ACHN (cell line): ENCODE results near the gene ZNF195.
A peak's percentile ranks its signal among the peaks of the same experiment; 100 is the strongest.
"Not testable (repeated sequence)": the region's sequence is repeated elsewhere in the genome, so short reads cannot be mapped to it uniquely, and the experiment has no call there.

Experiments used
- DNase-seq: peaks from one replicate; pipeline ENCODE4 v3.0.0-alpha.2; 2015
- in situ Hi-C: cut with HindIII; loops from 2 replicates; pipeline ENCODE4 v1.10.0; 2017; ENCODE audit warnings: low sequenced_read_pairs, low pct_ligation_motif_present, low pct_unique_long_range_greater_than_20kb

The ZNF195 gene

DNA sequence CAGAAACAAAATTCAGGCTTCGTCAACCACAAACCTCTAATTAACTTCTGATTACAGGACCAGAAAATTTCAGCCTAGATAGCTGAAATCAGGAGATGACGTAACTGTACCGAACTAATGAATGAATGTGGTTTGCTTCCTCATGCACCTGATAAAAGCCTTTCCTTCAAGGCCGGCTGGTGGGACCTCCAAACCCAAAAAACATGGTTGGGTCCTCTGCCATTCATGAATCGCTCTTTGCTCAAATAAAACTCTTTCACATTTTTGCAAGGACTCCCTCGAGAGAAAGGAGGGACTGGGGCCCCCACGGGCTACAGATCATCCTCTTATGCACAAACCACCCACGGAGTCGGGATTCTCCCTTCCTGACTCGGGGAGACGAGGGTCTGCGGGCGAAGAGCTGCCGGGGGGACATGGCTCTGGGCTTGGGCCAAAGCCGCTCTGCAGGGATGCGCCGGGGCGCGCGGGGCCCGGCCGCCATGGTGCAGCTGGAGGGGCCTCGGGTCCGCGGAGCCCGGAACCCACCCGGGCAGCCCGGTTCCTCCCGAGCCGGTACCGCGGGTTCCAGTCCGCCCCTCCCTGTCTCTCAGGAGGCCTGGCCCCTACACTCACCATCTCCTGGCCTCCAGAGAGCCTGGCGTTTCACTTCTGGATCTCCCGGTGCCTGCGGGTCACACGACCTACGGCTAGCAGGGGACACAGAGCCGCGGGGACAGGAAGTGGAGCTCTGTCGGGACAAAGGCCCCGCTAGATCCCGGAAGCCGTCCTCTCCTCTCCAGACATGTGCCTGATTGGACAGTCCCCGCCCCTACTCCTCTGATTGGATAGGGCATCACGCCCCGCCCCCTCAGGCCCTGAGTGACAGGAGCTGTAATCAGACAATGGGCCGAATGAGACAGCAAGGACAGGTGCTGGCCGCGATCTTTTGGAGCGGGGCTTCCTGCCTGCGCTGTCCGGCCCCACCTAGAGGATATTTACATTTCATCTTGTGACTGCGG lies at the start of gene ZNF195:
Gene ZNF195 (minus strand): TSS at position 721 of the 998 bp plus-strand sequence. CDS start 106 bp downstream, at position 615.
- peak; percentile 93 for DNase-seq
- in situ Hi-C loops, result no loop called here

DNA sequence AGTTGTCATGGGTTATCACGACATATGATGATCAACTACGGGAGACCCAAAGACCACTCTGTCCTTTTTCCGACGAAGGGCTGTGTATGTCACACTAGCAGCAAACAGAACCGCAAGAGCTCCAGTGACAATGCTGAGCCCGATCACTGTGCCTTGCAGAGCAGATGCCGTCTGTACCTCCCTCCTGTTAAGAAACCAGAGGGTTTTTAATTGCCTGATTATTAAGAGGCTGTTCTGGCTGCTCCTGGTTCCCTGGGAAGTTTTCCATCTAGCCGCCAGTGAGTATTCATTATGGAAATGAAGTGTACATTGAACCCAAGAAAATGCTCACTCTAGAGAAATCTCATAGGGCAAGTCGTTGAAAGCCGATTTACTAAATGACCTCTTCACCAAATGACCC lies 49.1 kb upstream of the ZNF195 start:
- in situ Hi-C loops, result not testable (repeated sequence)

DNA sequence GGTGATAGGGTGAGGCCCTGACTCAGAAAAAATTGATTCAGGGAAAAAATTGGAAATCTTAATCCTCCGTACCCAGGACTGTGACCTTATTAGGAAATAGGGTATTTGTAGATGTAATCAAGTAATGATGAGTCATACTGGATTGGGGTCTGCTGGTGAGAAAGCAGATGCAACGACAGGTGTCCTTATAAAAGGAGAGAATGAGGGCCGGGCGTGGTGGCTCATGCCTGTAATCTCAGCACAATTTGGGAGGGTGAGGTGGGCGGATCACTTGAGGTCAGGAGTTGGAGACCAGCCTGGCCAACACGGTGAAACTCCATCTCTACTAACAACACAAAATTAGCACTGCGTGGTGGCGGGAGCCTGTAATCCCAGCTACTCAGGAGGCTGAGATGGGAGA lies 47.6 kb upstream of the ZNF195 start:
- in situ Hi-C loops, DNase-seq: not testable (repeated sequence)

More for the DNA sequence above, 49.1 kb upstream of the ZNF195 start:
- DNase-seq, result not testable (repeated sequence)

DNA sequence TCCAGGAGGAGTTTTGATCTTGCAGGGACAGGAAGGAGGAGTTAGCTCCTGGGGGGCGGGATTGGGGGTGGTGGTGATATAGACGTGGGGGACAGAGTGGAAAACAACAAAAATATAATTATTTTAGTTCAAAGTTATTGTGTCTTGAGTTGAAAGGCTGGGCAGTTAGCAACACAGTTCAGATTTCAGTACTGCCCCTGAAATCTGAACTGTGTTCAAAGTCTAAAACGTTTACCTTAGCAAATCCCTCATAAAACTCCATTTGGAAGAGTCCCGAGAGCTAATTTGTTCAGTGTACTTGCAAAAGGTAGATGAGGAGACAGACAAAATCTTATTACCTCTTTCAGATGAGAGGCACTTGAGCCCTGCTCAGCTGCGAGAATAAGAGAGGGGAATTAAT lies 45.0 kb upstream of the ZNF195 start:
- in situ Hi-C loops, DNase-seq: not testable (repeated sequence)

DNA sequence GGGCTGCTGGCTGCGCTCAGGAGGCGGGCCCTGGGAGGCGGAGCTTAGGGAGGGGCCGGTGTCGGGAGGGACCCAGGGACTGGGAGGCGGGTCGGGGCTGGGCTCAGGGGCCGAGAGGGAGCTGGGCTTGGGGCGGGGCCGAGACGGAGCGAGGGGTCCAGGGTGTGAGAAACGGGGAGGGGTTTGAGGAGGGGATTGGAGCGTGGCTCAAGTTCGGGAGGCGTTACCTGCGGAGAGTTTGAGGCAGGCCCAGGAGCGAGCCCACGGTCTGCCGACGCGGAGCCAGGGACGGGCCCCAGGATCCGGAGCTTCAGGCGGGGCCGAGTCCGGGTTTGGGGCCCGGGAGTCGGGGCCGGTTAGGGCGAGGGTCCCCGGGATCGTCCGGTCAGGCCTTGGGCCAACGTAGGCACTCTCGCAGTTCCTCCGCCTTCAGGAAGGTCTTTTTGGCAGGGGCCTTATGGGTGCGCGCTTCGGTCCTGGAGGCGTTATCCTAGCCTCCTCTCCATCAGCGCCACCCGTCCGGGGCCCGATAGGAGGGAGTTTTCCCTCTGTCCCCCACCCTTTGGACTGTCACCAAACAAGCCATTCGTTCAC lies 44.3 kb upstream of the ZNF195 start:
- in situ Hi-C loops, result not testable (repeated sequence)

DNA sequence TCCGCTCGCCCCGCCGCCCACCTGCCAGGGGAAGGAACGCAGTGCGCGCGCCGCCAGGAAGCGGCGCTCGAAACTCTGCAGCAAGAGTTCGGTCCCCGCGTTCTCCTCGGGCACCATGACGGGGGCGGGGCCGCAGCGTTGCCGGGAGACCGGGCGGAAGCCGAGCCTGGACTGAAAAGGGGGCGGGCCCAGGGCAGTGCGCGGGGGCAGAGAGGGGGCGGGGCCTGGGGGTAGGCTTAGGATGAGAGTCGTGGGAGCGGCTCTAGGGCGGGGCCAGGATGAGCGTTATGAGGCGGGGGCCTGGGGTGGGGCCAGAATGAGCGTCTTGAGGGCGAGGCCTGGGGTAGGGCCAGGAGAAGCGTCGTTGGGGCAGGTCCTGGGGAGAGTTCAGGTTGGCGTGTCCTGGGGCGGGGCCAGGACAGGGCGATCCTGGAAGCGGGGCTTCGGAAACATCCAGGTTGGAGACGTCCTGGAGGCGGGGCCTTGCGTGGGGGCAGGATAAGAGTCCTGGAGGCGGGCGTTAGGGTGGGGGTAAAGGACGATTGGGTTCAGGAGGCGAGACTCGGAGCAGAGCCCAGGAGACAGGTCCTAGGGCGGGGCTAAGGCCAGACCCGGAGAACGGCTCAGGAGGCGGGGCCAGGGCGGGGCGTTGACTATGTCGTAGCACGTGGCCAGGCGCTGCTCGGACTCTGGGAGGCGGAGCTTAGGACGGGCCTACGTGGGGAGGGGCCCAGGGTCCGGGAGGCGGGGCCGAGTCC lies 43.6 kb upstream of the ZNF195 start:
- in situ Hi-C loops, result not testable (repeated sequence)
- peak; percentile 93 for DNase-seq

More for the DNA sequence above, 44.3 kb upstream of the ZNF195 start:
- peak; percentile 2 for DNase-seq

DNA sequence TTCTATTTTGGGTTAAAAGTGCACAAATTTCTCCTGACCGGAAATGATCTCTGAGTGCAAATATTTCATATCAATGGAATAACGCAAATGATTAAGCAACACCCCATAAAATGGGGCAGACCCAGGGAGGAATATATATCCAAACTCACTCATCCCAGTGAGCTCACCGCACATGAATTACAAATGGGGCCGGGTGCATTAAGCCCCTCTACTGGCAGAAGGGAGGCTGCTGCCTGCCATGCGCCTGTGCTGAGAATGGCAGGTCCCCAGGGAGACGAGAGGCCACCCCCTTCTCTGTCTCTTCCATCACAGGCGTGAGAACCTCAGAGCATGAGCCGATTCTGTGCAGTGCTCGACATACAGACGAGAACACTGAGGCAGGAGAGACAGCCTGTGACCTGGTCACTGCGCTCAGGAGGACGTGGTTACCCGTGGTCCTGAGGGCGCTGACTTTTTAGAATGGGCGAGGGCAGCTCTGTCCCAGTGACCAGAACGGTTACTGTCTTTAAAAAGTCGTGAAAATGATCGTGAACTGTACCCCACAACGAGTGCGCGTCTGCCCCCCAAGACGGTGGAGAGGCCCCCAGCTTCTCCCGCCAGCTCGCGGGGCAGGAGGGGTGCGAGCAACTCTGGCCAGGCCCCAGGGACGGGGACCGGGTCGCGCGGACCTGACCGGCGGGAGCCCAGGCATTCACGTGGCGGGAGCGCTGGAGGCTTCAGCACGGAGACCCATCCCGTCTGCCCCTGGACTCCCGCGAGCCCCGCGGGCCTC lies 42.8 kb upstream of the ZNF195 start:
- peak; percentile 5 for DNase-seq
- in situ Hi-C loops, result not testable (repeated sequence)

DNA sequence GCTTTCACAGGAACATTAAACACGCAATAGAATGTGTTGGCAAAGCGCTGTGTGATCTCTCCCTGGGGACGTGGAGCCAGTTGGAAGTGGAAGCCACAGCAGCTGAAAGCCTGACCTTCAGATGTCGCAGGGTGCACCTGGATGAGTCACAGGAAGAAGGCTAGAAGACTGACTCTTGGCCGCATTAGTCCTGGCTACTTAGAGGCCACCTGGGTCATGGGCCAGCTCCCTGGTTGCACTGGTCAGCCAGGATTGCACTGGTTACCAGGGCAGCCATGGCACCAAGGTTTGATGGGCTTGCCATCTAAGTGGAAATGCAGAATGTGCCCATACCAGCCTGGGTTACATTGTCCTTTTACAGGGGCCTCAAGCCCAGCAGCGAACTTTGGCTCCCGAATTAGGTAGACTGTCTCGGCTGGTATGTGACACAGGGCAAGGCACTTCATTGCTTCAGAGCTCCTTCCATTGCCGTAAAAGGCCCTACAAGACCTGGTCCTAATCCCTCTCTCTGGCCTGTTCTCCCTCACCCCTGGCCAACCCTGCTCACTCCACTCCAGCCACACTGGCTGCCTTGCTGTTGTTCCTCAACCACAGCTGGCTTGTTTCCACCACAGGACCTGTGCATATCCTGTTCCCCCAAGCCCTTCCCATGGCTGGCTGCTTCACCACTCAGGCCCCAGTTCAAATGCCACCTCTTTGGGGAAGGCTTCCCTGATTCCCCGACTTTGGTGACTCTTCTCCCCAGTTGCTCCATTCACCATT lies 41.5 kb upstream of the ZNF195 start:
- DNase-seq, in situ Hi-C loops: not testable (repeated sequence)

DNA sequence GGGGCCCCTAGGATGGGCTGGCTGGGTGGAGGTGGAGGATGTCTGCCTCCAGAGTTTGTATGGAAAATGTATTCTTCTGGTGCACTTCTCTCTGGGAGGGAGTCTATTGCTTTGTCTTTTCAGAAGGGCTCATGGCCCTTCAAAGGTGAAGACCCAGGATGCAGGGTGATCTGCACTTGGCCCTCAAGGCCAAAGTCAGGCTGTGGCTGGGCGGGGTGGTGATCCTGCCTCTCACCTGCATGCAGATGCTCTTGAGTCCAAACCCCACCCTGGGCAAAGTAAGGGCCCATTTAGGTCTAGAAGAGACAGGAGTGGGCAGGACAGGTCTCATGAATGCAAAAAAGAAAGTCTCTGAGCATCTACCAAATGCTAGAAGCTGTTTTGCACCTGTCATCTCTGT lies 40.5 kb upstream of the ZNF195 start:
- in situ Hi-C loops, DNase-seq: not testable (repeated sequence)

DNA sequence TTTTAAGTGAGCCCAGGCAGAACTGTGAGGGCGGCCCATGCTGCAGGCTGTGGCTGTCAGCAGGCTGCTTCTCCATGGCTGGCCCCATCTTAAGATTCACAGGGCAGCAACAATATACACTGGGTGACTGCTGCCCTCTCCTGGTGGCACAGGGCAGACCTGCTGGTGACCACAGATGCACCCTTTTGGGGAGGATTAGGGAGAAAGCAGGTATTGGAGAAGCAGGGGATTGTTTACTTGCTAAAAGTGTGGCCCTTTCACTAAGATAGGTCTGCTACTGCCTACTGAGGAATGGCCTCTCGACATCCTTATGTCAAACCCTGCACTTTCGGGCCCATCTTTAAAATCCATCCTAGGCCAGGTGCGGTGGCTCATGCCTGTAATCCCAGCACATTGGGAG lies 38.1 kb upstream of the ZNF195 start:
- peak; percentile 39 for DNase-seq
- in situ Hi-C loops, result not testable (repeated sequence)

DNA sequence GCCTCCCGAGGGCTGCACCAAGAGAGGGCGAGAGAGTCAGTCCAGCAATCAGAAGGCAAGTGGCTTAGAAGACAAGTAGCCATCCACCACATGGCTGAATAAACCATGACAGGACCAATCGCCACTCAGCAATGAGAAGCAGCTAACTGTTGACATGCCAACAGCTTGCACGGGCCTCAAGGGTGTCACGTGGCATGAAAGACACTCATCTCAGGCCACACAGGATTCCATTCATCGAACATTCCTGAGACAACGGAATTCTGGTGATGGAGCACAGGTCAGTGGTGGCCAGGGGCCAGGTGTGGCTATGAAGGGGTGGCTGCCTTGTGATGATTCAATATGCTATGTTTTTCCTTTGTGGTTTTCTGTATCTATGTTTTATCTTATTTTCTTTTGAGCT lies 36.4 kb upstream of the ZNF195 start:
- DNase-seq, in situ Hi-C loops: not testable (repeated sequence)

DNA sequence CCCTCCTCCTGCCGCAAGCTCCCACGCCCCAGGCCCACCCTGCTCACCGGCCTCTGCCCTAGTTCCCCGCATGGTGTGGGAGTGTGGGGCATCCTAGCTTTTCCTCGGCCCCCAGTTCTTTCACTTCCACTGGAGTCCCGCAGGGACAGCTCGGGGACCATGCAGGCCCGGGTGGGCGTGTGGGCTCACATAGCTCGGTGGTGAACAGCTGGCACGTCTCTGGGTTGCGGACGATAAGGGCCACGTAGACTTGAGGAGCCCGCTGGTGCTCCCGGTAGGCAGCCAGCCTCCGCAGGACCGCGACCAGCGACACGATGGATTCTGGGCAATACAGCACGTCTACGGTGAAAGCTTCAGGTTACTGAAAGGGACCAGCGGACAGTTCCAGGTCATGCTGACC lies 34.7 kb upstream of the ZNF195 start:
- DNase-seq, in situ Hi-C loops: not testable (repeated sequence)

DNA sequence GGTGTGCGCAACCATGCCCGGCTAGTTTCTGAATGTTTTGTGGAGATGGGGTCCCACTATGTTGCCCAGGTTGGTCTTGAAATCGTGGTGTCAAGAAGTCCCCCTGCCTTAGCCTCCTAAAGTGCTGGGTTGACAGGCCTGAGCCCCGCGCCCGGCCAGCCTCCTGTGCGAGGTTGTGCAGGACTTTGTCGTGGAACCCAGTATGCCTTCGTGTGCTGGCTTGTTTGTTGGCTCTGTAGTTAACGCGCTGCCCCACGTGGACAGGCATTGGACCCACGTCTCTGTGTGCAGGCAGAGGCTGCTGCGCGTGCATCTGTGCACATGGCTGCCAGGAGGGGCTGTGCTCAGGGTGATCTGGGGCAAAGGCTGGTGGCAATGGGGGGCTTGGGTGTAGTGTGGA lies 33.9 kb upstream of the ZNF195 start:
- no peak for DNase-seq
- in situ Hi-C loops, result no loop called here

DNA sequence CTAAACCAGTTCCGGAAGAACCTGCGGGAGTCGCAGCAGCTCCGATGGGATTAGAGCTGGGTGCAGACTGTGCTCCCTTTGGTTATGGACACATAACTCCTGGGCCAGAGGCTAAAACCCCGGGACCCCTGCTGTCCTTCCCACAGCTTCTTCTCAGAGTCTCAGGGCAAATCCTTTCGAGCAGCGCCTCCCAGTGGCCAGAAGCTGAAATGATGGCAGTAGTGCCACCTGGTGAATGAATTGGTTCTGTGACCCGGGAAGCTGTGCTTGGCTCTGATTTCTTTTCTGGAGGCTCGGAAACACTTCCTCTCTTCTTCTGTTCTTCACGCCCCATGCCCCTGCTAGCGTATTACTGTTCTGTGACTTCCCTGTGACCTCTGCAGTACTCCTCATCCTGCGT lies 29.8 kb upstream of the ZNF195 start:
- DNase-seq, result peak; percentile 63
- in situ Hi-C loops, result not testable (repeated sequence)

DNA sequence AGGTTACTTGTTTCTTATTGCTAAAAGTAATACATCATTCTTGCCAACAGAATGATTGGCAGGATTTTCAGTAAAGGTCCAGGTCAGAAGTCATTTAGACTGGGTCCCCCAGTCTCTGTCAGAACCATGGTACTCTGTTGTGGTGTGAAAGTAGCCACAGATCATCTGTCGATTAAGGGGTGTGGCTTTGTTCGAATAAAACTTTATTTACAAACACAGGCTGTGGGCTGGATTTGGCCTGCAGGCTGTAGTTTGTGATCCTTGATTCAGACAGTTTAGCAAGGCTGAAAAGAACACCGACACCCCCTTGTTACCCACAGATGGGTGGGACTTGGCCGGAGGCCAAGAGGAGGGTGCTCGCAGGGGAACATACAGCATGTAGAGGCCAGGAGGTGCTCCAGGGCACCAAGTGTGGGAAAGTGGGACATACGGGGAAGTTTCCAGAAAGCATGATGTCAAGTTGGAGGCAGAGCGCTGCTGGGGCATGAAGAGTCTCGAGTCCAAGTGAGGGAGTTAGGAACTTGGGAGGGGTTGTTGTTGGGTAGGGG lies 29.2 kb upstream of the ZNF195 start:
- in situ Hi-C loops, DNase-seq: not testable (repeated sequence)

DNA sequence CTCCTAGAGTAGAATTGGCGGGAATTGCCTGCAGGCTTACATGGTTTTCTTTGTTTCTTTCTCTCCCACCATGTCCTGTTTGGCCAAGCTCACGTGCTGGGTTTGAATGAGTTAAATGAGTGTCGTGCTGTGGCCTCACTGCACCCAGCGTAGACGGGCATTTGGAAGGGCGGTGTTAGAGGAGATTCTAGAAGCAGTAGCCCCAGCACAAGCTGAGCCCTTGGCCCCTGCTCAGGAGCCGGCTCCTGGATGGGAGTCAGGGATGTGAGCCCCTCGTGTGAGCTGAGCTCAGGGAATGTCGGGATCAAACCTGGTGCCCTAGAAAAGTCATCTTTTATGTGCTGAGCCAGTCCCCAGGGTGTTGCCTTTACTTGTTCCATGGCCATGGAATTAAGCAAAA lies 28.0 kb upstream of the ZNF195 start:
- in situ Hi-C loops, DNase-seq: not testable (repeated sequence)

DNA sequence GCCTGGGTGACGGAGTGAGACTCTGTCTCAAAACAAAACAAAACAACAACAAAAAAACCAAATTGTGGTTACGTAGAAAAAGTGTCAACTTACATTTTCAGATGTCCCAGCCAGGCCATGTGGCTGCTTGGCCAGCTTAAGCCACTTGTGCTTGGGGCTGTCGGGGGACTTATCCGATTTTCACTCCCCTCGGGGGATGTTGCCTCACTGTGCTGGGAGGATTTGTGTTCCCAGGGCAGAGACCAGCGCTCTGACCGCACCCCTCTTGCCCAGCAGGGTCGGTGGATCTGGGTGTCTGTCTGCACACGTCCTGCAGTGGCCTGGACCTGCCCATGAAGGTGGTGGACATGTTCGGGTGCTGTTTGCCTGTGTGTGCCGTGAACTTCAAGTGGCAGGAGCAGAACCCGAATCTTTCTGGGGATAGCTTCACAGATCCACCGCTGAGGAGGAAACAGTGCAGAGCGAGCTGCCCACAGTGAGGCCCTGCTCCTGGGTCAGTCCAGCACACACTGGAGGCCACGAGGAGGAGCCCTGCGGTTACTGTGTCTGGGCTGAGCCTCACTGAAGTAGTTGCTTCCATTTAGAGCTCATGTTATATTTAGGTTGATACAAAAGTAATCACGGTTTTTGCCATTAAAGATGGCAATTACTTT lies 27.4 kb upstream of the ZNF195 start:
- DNase-seq, in situ Hi-C loops: not testable (repeated sequence)
